ENCODE measurements around the gene PCBP3. TPM values are rescaled to one million over a fixed set of nuclear protein-coding genes. Genes with fewer than 3 reads are reported as not detected.
A peak's percentile ranks its signal among the peaks of the same experiment; 100 is the strongest.
"Not testable (repeated sequence)": the region's sequence is repeated elsewhere in the genome, so short reads cannot be mapped to it uniquely, and the experiment has no call there.

PCBP3 gene
- 1 to 10 TPM; 1.9 to 2.0 (median 1.9) TPM for polyA plus RNA-seq (ENCODE audit: insufficient read length in 3 of 3)
- long read RNA-seq, donor 1 = 0 reads
- long read RNA-seq, donor 2 = 0 reads
- long read RNA-seq, donor 3 = 0 reads
- long read RNA-seq, donor 4 = 0 reads
- long read RNA-seq, donor 5 = 0 reads
- long read RNA-seq, donor 6 = 0 reads
- long read RNA-seq, donor 7 = 0 reads
- long read RNA-seq, donor 8 = 0 reads
- long read RNA-seq, donor 9 = 0 reads
- long read RNA-seq, donor 10 = 0 reads
- long read RNA-seq, donor 11 = 0 reads
- long read RNA-seq, donor 12 = 0 reads
- long read RNA-seq, donor 13 = 0 reads
- long read RNA-seq, donor 14 = 0 reads
- long read RNA-seq, donor 15 = 0 reads
- long read RNA-seq, donor 16 = 0 reads

DNA sequence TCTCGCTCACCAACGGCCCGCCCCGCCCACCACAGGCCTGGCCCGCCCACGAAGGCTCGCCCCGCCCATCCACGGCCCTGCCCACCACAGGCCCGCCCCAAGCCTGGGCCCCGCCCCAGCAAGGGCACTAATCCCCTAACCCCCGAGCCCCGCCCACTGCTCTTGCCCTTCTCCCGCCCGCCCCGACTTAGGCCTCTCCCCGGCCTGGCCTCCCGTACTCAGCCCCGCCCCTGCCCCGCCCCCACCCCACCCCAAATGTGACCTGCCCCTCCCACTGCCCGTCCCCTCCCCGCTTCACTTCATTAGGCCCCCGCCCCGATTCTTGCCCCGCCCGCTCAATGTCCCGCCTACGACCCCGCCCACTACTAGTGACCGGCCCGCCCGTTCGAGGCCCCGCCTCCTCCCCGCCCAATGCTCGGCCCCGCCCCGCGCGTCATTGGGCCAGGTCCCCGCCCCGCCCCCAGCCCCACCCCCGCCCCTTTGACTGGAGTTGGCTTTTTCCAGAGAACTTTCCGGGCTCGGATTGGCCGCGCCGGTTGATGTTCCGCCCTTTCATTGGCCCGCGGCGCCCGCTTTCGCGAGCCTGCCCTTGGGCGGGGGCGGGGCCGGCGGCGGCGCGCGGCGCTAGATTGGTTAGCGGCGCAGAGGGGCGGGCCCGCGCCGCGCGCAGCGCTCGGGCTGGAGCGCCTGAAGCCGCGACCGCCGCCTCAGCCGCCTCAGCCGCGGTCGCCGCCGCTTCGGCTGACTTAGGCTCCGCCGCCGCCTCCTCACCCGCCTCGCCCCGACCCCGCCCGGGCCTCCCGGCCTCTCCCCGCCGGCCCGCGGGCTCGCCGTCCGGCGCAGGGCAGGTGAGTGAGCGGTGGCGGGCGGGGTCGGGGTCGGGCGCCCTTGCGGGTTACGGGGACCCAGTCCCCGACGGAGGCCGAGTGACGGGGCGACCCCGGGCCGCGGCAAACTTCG lies at the start of gene PCBP3:
Gene PCBP3, plus strand, starts transcription at position 705 of the 960 bp plus-strand sequence. CDS start 206,361 bp downstream, outside the sequence.
- peak; percentile 92 for DNase-seq

DNA sequence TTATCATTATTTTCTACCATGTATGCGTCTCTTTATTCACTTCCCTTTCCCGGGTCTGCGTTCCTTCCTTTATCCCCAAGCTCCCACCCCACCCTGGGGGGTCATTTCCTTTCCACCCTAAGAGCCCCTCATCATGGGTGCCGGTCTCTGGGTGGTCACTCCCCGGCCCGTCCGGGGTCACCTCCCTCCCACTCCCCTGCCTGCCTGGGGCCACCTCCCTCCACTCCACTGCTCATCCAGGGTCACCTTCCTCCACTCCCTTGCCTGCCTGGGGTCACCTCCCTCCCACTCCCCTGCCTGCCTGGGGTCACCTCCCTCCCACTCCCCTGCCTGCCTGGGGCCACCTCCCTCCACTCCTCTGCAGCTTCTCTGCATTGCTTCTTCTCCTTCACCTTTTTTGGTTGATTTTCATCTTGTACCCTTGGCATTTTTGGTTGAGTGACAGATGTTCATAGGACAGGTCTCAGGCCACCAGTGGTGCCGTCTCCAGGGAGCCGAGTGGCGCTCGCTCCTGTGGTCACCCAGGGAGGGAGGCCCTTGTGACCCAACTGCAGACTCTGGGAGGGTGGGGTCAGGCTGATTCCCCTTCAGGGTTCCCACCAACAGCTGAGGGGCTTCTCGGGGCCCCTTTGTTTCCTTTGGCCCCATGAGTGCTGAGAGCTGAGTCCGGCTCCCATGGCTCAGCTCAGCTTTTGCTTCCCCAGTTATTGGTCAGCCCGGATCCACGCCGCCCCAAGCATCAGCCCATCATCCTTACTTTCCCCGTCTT lies 48.6 kb upstream of the PCBP3 start:
- DNase-seq = no peak

DNA sequence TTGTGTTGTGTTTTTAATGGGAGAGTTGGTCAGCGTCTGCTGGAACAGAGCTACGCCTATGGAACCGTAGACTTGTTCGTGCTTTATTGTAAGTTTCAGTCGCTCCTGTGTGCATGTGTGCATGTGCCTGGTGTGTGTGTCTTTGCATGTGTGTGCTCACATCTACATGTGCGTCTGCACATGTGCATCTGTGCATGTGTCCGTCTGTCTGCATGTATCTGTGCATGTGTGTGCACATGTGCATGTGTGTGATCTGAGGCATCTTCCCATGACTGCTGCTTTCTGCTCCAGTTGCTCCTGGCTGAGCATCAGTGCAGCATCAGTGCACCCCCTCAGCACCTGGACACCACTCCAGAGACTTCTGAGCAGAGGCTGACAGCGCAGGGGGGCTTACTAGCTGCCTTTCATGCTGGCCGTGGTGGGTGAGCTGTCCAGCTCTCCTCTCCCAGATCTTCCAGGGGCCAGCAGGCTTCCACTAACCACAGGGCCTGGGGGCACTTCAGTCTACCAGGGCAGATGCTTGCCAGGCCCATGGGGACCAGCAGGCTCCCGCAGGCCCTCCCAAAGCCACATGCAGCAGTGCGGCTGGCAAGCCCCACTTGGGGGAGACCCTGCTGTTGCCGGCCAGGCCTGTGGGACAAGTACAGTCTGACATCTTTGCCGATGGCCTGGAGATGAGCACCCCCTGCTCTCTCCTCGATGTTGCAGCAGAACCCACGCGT lies 47.8 kb upstream of the PCBP3 start:
- no peak for DNase-seq

DNA sequence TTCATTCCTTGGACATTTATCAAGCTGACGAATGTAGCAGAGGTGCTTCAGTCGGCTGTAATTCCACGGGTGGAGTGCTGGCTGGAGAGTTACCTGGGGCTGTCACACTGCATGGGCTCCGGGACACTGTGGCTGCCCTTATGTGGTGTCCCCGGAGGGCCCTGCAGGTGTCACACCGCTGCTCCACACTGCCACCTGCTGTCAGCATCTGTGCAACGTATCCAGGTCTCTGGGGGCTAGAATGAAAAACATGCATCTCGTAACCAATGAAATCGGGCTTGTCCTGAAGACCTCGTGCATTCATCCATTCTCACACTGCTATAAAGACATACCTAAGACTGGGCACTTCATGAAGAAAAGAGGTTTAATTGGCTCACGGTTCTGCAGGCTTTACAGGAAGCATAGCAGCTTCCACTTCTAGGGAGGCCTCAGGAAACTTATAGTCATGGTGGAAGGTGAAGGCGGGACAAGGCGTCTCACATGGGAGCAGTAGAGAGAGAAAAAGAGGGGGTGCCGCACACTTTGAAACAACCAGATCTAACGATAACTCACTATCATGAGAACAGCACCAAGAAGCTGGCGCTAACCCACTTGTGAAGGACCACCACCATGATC lies 46.7 kb upstream of the PCBP3 start:
- no peak for DNase-seq

DNA sequence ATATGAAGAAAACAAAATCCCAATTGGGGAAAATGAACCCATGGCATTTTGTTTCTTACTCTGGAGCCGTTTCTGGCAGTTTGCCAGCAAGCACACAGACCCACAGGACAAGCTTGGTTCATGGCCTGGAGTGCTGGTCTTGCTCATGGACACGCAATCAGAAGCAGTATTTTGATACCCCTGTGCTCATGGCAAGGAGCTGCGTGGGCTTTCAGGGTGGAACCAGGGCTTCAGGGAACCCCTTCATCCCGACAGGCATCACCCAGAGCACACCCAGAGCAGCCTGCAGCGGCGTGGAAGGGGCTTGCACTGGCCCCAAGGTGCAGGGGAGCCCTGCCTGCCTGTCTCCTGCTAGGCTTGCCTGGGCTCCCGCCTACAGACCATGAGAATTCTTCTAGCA lies 45.4 kb upstream of the PCBP3 start:
- no peak for DNase-seq

DNA sequence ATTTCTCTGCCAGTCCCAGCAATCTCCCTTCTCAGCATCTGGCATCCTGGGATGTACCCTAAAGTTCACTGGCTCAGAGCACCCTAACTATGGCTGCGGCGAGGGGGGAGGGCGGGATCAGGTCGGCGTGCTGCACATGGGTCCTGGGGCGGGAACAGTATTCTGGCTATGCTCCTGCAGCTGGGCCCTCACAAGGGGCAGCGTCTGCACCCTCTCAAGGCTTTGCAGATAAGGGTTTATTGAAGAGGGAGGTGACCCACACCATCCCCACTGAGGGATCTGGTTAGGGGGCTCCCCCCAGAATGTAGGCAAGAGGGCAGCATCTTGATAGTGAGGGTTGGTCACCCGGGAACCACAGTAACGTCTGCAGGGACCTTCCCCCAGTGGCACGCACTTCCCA lies 44.9 kb upstream of the PCBP3 start:
- no peak for DNase-seq

DNA sequence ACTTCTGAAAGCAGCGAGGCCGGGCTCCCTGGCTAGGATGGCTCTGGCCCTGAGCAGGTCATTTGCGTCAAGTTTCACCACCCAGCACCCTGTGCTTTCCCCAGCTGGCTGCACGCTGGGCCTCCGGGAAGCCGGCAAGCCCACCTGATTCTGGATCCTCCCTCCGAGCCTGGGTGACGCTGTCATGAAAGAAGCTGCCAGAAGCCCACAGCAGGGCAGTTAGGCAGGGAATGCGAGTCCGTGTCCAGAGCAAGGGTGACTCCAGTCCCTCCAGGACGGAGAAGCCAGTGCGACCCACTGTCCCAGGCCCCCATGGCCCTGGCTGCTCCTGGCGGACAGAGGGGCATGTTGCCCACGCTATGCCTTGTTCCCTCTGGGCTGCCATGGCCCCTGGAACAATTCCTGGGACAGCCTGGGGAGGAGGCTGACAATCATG lies 44.4 kb upstream of the PCBP3 start:
- no peak for DNase-seq

DNA sequence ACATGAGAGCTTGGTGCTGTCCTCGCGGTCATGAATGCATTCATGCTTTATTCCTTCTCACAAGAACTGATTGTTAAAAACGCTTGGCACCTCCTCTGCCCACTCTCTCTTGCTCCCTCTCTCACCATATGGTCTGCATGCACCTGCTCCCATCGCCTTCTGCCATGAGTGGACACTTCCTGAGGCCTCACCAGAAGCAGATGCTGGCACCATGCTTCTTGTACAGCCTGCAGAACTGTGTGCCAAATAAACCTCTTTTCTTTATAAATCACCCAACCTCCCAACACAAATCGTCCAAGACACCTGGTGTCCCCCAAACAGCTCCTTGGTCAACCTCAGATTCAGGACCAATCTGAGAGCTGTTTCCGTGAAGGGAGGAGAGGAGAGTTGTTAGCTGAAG lies 43.3 kb upstream of the PCBP3 start:
- DNase-seq = no peak

DNA sequence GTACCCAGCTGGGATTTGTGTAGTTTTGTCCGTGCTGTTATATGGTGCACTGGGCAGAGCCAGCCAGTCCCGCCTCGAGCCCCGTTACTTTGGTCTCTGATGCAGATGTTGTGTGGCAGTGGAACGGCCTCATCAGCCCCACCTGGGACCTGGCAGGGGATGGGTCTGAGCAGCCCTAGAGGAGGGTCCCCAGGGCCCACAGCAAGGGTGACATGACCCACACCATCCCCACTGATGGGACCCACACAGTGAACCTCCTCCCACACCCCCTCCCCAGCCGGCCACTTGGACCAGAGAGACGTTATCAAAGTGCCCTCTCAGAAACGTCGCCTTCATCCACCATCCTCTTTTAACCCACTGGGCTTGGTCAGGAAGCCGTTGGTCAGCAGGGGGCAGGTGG lies 42.0 kb upstream of the PCBP3 start:
- no peak for DNase-seq

DNA sequence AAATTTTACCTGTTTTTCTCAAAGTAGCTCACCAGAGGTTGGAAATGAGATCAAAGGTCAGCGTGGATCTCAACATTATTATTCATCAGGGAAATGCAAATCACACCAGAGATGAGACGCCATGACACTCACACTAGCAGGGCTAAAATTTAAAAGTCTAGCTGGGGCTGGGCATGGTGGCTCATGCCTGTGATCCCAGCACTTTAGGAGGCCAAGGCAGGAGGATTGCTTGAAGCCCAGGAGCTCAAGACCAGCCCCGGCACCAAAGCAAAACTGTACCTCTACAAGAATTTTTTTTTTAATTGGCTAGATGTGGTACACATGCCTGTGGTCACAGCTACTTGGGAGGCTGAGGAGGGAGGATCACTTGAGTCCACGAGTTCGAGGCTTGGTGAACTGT lies 41.4 kb upstream of the PCBP3 start:
- DNase-seq = no peak

DNA sequence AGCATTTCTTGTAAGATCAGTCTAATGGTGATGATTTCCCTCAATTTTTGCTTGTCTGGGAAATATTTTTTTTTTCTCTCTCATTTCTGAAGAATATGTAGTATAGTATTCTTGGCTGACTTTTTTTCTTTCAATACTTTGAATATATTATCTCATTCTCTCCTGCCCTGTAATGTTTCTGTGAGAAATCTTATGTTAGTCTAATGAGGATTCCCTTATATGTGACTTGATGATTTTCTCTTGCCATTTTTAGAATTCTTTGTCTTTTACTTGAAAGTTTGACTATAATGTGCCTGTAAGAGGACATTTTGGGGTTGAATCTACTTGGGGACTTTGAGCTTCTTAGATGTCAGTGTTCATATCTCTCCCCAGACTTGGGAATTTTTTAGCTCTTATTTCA lies 40.0 kb upstream of the PCBP3 start:
- no peak for DNase-seq

DNA sequence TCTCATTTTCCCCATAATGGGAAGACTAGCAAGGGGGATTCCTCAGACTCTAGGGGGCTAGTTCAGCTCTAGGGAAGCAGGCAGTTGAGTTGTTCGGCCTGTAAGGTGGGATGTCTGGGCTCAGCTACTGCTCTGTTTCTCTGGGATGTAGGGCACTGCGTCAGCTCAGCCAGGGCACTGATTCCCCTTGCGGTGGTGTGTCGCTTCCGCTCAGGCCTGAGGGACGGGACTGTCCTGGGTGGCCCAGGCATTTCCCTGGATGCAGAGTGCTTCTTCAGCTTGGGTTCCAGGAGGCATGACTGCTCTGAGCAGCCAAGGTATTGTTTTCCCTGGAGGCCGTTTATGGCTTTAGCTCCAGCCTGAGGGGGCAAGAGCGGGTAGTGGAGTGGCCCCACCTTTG lies 38.8 kb upstream of the PCBP3 start:
- DNase-seq = not testable (repeated sequence)

DNA sequence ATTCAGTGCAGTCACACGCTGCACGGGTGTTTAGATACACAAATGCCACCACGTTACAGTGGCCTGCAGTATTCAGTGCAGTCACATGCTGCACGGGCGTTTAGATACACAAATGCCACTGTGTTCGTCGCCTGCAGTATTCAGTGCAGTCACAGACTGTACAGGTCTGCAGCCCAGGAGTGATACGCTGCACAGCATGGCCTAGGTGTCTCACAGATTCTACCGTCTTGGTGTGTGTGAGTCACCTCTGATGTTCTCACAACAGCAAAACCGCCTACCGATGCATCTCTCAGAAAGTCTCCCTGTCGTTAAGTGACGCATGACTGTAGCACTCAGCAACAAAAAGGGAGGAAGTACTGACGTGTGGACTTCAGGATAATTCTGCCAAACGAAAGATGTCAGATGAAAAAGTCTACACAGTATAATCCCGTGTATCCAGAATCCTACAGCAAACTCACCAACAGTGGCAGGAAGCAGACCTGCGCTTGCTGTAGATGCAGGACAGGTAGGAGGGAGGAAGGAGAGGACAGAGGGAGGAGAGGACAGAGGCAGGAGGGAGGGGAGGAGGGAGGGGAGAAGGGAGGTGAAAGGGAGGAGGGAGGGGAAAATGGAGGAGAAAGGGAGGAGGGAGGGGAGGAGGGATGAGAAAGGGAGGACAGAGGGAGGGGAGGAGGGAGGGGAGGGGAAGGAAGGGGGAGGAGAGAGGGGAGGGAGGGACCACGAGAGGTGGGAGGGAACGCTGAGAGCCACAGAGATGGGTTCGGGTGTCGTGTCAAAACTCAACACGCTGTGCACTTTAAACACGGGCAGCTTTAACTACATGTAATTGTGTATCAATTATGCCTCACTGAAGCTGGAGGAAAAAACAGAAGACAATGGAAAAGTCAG lies 36.3 kb upstream of the PCBP3 start:
- no peak for DNase-seq

DNA sequence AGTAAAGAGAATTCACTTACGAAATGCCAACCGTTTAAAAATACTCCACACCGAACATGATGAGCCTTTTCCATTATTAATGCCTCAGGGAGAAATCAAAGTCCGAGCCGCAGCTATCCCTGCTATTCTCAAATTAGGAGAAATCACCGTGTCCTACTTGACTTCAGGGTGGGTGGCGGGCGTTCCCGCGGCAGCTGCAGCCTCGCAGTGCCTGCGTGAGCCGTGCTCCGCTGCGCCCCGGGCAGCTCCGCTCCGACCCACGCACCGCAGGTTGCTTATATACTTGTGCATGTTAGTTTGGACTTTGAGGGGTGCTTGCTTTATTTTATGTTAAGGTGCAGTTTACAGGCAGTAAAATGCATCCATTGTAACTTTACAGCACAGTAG lies 35.6 kb upstream of the PCBP3 start:
- DNase-seq = no peak

DNA sequence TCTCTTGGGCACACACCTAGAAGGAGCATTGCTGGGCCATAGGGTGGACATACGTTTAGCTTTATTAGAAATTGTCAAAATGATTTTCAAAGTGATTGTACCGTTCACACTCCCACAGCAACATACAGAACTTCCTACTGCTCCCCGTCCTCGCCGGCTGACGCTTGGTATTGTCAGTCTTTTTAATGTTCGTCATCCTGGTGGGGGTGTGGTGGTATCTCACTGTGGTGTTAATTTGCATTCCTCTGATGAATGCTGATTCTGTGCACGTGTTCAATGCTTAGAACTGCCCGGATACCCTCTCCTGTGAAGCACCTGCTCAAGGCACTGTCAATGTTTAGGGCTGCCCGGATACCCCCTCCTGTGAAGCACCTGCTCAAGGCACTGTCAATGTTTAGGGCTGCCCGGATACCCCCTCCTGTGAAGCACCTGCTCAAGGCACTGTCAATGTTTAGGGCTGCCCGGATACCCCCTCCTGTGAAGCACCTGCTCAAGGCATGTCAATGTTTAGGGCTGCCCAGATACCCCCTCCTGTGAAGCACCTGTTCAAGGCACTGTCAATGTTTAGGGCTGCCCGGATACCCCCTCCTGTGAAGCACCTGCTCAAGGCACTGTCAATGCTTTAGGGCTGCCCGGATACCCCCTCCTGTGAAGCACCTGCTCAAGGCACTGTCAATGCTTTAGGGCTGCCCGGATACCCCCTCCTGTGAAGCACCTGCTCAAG lies 34.6 kb upstream of the PCBP3 start:
- not testable (repeated sequence) for DNase-seq

DNA sequence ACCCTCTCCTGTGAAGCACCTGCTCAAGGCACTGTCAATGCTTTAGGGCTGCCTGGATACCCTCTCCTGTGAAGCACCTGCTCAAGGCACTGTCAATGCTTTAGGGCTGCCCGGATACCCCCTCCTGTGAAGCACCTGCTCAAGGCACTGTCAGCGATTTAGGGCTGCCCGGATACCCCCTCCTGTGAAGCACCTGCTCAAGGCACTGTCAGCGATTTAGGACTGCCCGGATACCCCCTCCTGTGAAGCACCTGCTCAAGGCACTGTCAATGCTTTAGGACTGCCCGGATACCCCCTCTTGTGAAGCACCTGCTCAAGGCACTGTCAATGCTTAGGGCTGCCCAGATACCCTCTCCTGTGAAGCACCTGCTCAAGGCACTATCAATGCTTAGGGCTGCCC lies 33.9 kb upstream of the PCBP3 start:
- not testable (repeated sequence) for DNase-seq

DNA sequence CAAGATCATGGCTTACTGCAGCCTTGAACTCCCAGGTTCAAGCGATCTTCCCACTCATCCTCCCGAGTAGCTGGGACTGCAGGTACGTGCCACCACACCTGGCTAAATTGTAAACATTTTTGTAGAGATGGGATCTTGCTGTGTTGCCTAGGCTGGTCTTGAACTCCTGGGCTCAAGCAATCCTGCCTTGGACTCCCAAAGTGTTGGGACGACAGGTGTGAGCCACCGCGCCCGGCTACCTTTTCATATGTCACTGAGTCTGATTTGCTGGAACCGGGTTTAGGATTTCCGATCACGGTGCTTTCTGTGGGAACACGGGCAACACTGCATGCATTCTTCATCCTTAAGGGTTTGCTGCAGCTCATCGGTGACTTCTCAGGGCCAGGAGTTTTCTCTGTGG lies 32.2 kb upstream of the PCBP3 start:
- no peak for DNase-seq

DNA sequence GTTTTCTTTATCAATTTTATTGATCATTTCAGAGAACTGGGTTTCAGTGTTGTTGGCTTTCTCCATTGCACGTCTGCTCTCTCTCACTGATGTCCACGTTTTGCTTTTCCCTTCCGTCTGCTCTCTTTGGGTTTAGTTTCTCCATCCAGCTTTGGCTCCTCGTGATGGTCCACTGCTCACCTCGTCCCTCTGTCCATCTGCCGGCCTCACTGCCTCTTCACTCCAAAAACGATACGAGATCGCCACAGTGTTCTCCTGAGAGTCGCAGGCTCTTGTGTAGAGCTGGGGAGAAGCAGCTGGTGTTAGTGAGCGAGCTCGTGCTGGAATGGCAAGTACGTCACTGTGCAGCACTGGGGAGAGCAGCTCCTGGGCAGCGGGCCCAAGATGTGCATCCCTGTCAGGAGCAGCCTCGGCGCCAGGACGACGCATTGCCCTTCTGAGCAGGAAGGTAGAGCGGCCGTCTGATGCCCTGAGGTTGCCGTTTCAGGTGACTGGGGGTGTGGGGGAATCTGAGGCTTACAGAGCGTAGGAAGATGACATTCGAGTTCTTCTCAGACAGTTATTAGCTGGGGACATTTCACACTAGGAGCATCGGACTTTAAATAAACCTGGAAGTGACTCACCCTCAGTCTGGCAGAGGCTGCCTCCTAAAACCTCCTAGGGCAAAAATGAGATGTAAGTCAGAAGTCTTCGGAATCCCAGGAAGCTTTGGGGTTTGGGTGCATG lies 31.4 kb upstream of the PCBP3 start:
- DNase-seq = no peak

DNA sequence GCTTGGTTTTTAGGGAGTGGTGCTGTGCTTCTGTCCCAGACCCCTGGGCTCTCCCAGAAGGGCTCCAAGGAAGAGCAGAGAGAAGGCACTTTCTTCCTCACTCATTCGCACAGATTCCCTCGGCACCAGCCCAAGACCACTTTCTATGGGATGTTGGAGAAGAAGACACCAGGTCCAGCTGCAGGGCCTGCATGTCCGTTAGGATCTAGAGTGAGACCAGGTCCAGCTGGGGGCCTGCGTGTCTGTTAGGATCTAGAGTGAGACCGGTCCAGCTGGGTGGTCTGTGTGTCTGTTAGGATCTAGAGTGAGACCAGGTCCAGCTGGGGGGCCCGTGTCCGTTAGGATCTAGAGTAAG lies 30.9 kb upstream of the PCBP3 start:
- not testable (repeated sequence) for DNase-seq
